Measurements from ENCODE around the gene KLRF2. TPM values are rescaled to one million over a fixed set of nuclear protein-coding genes. Genes with fewer than 3 reads are reported as not detected.

The KLRF2 gene
- total RNA-seq, 4 donors from 2014 or later: not detected

GRCh38 chr12:9880532-9881078 is 684 bp upstream of the KLRF2 start:
- Histone ChIP-seq H3K27me3 (no peaks in the 10 kb centered on the region), H3K4me1 (no peaks in the 10 kb centered on the region), H3K4me3 (no peak overlapping the region), H3K27ac (replicated peaks in 1 of 4) (no peak overlapping the region), H3K9me3 (no peaks in the 10 kb centered on the region), H3K36me3 (no peaks in the 10 kb centered on the region)
- no peak for TF ChIP-seq POLR2AphosphoS5 (IDR thresholded peaks at IDR 0.05)
- no peak for TF ChIP-seq EP300 (IDR thresholded peaks at IDR 0.05)
- TF ChIP-seq POLR2A (IDR thresholded peaks at IDR 0.05; ENCODE audit: low read depth): no peak
- TF ChIP-seq CTCF (IDR thresholded peaks at IDR 0.05): no peak
- 75% methylated on average over 4 of the region's 4 CpGs for WGBS
- no peak for DNase-seq (ENCODE audit: extremely low spot score)
- intact Hi-C loops (cut with DNase I): no loop called here

GRCh38 chr12:9881988-9882387 is 699 bp downstream of the KLRF2 start:
- Histone ChIP-seq H3K4me3 (no peak overlapping the region), H3K9me3 (no peaks in the 10 kb centered on the region), H3K27me3 (no peaks in the 10 kb centered on the region), H3K4me1 (no peaks in the 10 kb centered on the region), H3K36me3 (no peaks in the 10 kb centered on the region), H3K27ac (replicated peaks in 1 of 4) (no peak overlapping the region)
- 83% methylated on average over 5 of the region's 5 CpGs for WGBS
- no peak for TF ChIP-seq CTCF (IDR thresholded peaks at IDR 0.05)
- no peak for TF ChIP-seq POLR2AphosphoS5 (IDR thresholded peaks at IDR 0.05)
- TF ChIP-seq EP300 (IDR thresholded peaks at IDR 0.05): no peak
- TF ChIP-seq POLR2A (IDR thresholded peaks at IDR 0.05; ENCODE audit: low read depth): no peak
- intact Hi-C loops (cut with DNase I): no loop called here
- DNase-seq (ENCODE audit: extremely low spot score): no peak

- Histone ChIP-seq H3K36me3 (no peaks in the 10 kb centered on the region), H3K27me3 (no peaks in the 10 kb centered on the region), H3K9me3 (no peaks in the 10 kb centered on the region), H3K4me1 (no peaks in the 10 kb centered on the region), H3K27ac (replicated peaks in 1 of 4) (no peak overlapping the region), H3K4me3 (no peak overlapping the region)
- TF ChIP-seq EP300 (IDR thresholded peaks at IDR 0.05) (no peak), POLR2AphosphoS5 (IDR thresholded peaks at IDR 0.05) (no peak), POLR2A (IDR thresholded peaks at IDR 0.05; ENCODE audit: low read depth) (no peak), CTCF (IDR thresholded peaks at IDR 0.05) (no peak)
- intact Hi-C loops (cut with DNase I): no loop called here
- DNase-seq (ENCODE audit: extremely low spot score): no peak
Measured at GRCh38 chr12:9883175-9883574, 1.9 kb downstream of the KLRF2 start.

- H3K4me1 ChIP-seq: no peaks in the 10 kb centered on the region
- TF ChIP-seq POLR2AphosphoS5 (IDR thresholded peaks at IDR 0.05) (no peak), CTCF (IDR thresholded peaks at IDR 0.05) (no peak), EP300 (IDR thresholded peaks at IDR 0.05) (no peak), POLR2A (IDR thresholded peaks at IDR 0.05; ENCODE audit: low read depth) (no peak)
Measured at GRCh38 chr12:9888665-9889273, 7.5 kb downstream of the KLRF2 start.

More at GRCh38 chr12:9888665-9889273, 7.5 kb downstream of the KLRF2 start:
- 61% methylated on average over 4 of the region's 4 CpGs for WGBS
- intact Hi-C loops (cut with DNase I): no loop called here
- Histone ChIP-seq H3K36me3 (no peaks in the 10 kb centered on the region), H3K27me3 (no peaks in the 10 kb centered on the region), H3K27ac (replicated peaks in 1 of 4) (no peak overlapping the region), H3K9me3 (no peaks in the 10 kb centered on the region), H3K4me3 (no peak overlapping the region)
- DNase-seq (ENCODE audit: extremely low spot score): no peak

All from esophagus muscularis mucosa (tissue), 4 donors.